Hindlimb muscle (tissue), 1 donor: Measurements from ENCODE around the gene IFNW1. TPM values are rescaled to one million over a fixed set of nuclear protein-coding genes. Genes with fewer than 3 reads are reported as not detected.
A peak's percentile ranks its signal among the peaks of the same experiment; 100 is the strongest.

Experiments
- DNase-seq: peaks from one replicate; pipeline ENCODE4 v3.0.0-alpha.2; 2013
- polyA plus RNA-seq: library from polyadenylated mRNA; unstranded; fragments of 120-200 nt; gene quantifications from one replicate; pipeline ENCODE4 v1.2.1, GENCODE V29; 2013; ENCODE audit not compliant: insufficient read length

IFNW1 gene
- polyA plus RNA-seq, 1 donor = not detected

DNA sequence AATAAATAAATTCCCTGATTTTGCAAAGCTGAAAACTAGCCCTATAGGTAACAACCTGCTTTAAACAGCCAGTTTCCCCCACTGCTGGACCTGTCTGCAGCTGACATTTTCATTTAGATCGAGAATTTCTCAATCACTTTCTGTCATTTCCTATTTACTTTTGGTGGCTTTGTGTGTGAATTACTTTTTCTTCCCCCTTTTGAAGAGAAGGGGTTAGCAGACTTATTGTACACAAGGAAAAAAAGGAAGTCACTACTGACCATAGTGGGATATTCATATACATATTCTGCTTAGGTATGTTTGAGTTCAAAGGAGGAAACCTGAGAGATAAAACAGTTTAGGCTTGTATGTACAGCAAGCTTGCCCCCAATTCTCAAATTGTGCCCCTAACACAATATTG, 36.8 kb downstream of the IFNW1 start:
- no peak for DNase-seq

DNA sequence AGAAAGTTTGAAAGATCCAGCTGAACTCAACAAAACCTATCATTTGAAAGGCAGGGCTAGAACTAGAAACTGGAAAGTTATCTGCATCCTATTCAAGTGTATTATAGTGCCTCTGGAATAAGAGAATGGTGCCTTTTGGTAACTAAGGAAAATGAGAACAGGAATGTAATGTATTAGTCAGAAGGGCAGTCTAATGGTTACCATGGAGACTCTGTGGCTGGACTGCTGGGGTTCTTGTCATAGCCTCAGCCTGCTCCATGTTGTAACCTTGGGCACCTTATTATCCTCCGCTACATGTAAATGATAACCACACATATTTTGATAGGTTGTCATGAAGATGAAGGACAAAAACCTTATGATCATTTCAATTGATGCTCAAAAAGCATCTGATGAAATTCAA, 39.3 kb downstream of the IFNW1 start:
- no peak for DNase-seq

DNA sequence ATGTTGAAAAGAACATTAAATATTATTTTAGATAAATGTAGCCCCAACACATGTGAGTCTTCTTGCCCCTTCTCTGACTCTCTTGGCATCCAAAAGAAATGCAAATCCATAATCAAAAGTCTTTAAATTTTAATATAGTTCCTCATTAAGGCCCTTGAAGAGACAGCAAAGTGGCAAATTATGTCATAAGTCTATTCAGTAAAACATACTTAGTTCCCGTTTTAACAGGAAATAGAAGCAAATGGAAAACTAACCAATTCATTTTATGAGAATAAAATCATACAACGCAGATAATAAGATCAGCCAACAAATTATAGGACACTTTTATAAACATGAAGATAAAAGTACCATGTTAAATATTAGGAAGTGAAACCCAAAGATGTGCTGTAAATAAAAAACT, 43.8 kb downstream of the IFNW1 start:
- DNase-seq = no peak

DNA sequence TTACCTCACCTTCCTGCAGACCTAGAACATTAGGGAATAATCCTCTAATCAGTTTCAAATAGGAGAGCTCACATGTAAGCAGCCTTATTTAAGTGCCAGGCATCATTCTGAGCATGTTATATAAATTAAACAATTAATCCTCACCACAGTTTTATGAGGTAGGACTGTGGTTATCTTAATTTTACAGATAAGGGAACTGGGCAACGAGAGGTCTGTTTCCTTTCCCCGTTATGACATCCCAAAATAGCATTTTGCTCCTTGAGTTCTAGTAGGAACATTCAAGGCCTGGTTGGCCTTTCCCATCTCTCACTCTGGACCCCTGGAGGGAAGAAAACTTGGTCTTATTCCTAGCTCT, 44.8 kb downstream of the IFNW1 start:
- DNase-seq = no peak

DNA sequence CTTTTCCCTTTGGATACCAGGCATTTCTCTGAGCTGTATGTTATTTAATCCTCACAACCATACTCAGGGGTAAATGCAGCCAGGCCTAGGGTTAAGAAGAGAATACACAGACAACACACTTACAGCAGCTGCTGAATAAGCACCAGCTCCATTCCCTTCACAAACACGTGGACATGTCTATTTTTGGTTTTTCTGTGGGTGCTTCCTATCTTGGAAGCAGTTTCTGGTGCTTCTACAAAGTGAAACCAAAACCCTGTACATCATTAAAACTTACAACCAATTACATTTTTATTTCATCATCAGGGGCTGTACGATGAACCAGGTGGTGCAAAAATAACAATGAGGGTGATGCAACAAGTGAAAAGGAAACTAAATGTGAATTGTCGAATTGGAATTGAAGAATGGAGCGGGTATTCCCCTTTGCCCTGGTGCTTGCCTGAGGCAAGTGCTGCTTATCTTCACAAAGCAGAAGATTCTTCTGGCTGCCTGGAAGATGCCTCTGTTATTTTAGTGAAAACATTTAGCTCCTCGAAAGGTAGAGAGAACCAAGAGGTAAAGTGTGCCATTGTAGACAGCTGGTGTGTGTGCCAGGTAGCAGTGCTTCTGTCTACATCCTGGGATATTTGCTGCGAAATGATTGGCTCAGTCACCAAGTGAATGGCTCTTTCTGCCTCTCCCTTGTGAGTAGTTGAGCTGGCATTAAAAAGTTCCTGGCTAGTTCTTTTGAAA, 45.3 kb downstream of the IFNW1 start:
- peak; percentile 19 for DNase-seq

DNA sequence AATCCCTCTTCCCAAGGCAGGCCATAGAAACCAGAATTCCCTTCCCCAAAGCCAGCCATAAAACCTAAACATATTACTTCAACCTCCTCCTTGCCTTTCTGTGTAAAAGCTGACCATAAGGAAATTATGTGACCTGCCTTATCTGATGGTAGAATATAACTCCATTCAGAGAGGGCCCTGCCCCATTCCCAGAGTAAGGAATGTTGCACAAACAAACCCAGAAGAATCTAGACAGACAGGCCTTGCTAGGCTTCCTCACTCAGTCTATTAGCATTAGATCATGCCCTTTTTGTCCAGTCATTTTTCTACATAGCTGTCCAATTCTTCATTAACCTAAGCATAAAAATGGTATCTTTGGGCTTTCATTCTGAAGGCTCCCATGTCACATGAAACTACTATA, 46.1 kb downstream of the IFNW1 start:
- no peak for DNase-seq

Other genes starting within 250 kb of the IFNW1 start
- 1.4 TPM for gene HACD4, start 110.2 kb downstream of the IFNW1 start, polyA plus RNA-seq
- not detected for gene IFNB1, start 63.9 kb downstream of the IFNW1 start, polyA plus RNA-seq
- not detected for gene IFNA21, start 24.8 kb upstream of the IFNW1 start, polyA plus RNA-seq
- not detected for gene IFNA4, start 45.8 kb upstream of the IFNW1 start, polyA plus RNA-seq
- not detected for gene IFNA7, start 60.4 kb upstream of the IFNW1 start, polyA plus RNA-seq
- not detected for gene IFNA10, start 65.3 kb upstream of the IFNW1 start, polyA plus RNA-seq
- gene IFNA16, start 75.5 kb upstream of the IFNW1 start, polyA plus RNA-seq = not detected
- gene IFNA17, start 86.4 kb upstream of the IFNW1 start, polyA plus RNA-seq = not detected
- gene IFNA14, start 98.2 kb upstream of the IFNW1 start, polyA plus RNA-seq = not detected
- not detected for gene IFNA5, start 163.5 kb upstream of the IFNW1 start, polyA plus RNA-seq
- gene KLHL9, start 193.6 kb upstream of the IFNW1 start, polyA plus RNA-seq = 19.6 TPM
- gene IFNA6, start 209.1 kb upstream of the IFNW1 start, polyA plus RNA-seq = not detected
- gene IFNA13, start 226.2 kb upstream of the IFNW1 start, polyA plus RNA-seq = not detected
- not detected for gene IFNA2, start 243.6 kb upstream of the IFNW1 start, polyA plus RNA-seq